Glutamatergic neuron (in vitro differentiated cells): ENCODE measurements around the gene ARHGEF2. TPM values are rescaled to one million over a fixed set of nuclear protein-coding genes. Genes with fewer than 3 reads are reported as not detected.

Experiments used
- DNase-seq: peaks from one replicate; pipeline ENCODE4 v3.0.0; 2022
- H3K27ac Mint-ChIP-seq: one replicate; pipeline ENCODE4 v1.8.0; 2020; ENCODE audit warnings: mild to moderate bottlenecking, mixed read lengths, inconsistent platforms; ENCODE audit not compliant: unreplicated experiment
- H3K27me3 Mint-ChIP-seq: one replicate; pipeline ENCODE4 v1.8.0; 2020; ENCODE audit warnings: mild to moderate bottlenecking, moderate library complexity, mixed read lengths, inconsistent platforms; ENCODE audit not compliant: unreplicated experiment
- H3K36me3 Mint-ChIP-seq: one replicate; pipeline ENCODE4 v1.8.0; 2020; ENCODE audit warnings: mild to moderate bottlenecking, mixed read lengths, inconsistent platforms; ENCODE audit not compliant: unreplicated experiment
- H3K4me1 Mint-ChIP-seq: one replicate; pipeline ENCODE4 v1.8.0; 2020; ENCODE audit warnings: mild to moderate bottlenecking, low read depth, mixed read lengths, inconsistent platforms; ENCODE audit not compliant: unreplicated experiment
- H3K4me3 Mint-ChIP-seq: one replicate; pipeline ENCODE4 v1.8.0; 2020; ENCODE audit warnings: mild to moderate bottlenecking, mixed read lengths, inconsistent platforms; ENCODE audit not compliant: unreplicated experiment
- H3K9me3 Mint-ChIP-seq: one replicate; pipeline ENCODE4 v1.8.0; 2020; ENCODE audit warnings: mild to moderate bottlenecking, moderate library complexity, mixed read lengths, inconsistent platforms; ENCODE audit not compliant: unreplicated experiment
- total RNA-seq: library from RNA; stranded (reverse); fragmentation: NEBNext Ultra II Directional; extraction: Animal tissue kit (Norgen Biotek cat#: 25700); gene quantifications from one replicate; pipeline ENCODE4 v1.2.1, GENCODE V29; 2021; ENCODE audit not compliant: unreplicated experiment
- TF ChIP-seq, protein P1 (sequence below): fragments of 200-600 bp; sonication (generic); IDR thresholded peaks from one replicate; pipeline ENCODE4 v1.5.0; 2021; ENCODE audit not compliant: partially characterized antibody, unreplicated experiment

The ARHGEF2 gene
- total RNA-seq, 1 donor from 2014 or later = 222 TPM

- no peak overlapping the region for H3K27ac Mint-ChIP-seq
- H3K4me3 Mint-ChIP-seq = peak overlapping the region; percentile 80
- H3K9me3 Mint-ChIP-seq = peaks cover 1% of the 10 kb centered on the region
- H3K4me1 Mint-ChIP-seq = no peaks in the 10 kb centered on the region
- no peaks in the 10 kb centered on the region for H3K36me3 Mint-ChIP-seq
- H3K27me3 Mint-ChIP-seq = no peaks in the 10 kb centered on the region
- DNase-seq = no peak
- TF ChIP-seq, protein P1, sequence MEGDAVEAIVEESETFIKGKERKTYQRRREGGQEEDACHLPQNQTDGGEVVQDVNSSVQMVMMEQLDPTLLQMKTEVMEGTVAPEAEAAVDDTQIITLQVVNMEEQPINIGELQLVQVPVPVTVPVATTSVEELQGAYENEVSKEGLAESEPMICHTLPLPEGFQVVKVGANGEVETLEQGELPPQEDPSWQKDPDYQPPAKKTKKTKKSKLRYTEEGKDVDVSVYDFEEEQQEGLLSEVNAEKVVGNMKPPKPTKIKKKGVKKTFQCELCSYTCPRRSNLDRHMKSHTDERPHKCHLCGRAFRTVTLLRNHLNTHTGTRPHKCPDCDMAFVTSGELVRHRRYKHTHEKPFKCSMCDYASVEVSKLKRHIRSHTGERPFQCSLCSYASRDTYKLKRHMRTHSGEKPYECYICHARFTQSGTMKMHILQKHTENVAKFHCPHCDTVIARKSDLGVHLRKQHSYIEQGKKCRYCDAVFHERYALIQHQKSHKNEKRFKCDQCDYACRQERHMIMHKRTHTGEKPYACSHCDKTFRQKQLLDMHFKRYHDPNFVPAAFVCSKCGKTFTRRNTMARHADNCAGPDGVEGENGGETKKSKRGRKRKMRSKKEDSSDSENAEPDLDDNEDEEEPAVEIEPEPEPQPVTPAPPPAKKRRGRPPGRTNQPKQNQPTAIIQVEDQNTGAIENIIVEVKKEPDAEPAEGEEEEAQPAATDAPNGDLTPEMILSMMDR = no peak
These were observed 43.3 kb downstream of the ARHGEF2 start for GRCh38 chr1:155934936-155935590.

DNA sequence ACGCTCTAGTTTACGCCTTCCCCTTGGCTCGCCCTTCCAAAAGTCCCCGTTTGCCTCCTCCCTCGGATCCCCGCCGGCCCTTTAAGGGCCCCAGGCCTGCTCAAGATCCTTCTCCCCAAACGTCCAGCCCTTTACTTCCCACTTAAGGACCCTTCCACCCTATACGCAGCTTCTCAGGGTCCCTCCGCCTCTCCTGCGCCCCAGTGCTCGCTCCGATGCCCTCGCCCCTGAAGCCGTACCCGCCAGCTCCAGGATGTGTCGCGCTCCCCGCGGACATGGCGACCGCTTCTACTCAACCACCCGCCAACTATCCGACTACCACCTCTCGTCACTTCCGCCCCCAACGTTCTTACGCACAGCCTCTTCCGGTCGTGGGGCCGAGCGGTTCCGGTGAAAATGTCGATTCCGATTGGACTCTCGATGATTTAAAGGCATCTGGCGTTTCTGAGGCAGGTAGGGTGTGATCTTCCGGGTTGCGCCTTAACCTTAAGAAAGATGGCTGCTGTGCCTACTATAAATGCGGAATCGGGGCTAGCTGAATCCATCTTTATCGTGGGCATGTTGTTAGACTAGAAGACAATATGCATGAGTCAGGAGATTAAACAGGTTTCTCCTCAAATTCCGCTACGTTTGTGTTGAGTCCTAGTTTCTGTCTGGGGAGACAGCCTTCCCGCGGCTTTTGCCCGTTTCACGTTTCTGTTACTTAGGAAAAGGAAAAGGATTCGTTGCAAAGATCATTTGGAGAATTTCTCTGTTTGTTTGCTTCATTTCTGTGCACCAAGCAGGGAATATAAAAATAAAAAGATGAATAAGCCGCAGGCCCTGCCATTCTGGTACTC lies 44.0 kb downstream of the ARHGEF2 start, which contains the start of gene KHDC4:
TSS of gene KHDC4 (minus strand) at position 317 of the 839 bp plus-strand sequence. CDS start at position 277, 40 bp downstream.
- Mint-ChIP-seq H3K4me3 (peak within 1 kb of the TSS; percentile 80), H3K36me3 (no peaks in the 10 kb centered on the region), H3K27me3 (no peaks in the 10 kb centered on the region), H3K27ac (no peak within 1 kb of the TSS), H3K9me3 (peaks cover 1% of the 10 kb centered on the region), H3K4me1 (no peaks in the 10 kb centered on the region)
- TF ChIP-seq, protein P1 = no peak
- DNase-seq = peak; percentile 88

- no peaks in the 10 kb centered on the region for H3K4me1 Mint-ChIP-seq
- H3K36me3 Mint-ChIP-seq = no peaks in the 10 kb centered on the region
- peaks cover 1% of the 10 kb centered on the region for H3K9me3 Mint-ChIP-seq
- no peaks in the 10 kb centered on the region for H3K27me3 Mint-ChIP-seq
- H3K27ac Mint-ChIP-seq = no peak overlapping the region
- no peak overlapping the region for H3K4me3 Mint-ChIP-seq
- TF ChIP-seq, protein P1 = no peak
- no peak for DNase-seq
These were observed 44.7 kb downstream of the ARHGEF2 start for GRCh38 chr1:155933591-155934096.

DNA sequence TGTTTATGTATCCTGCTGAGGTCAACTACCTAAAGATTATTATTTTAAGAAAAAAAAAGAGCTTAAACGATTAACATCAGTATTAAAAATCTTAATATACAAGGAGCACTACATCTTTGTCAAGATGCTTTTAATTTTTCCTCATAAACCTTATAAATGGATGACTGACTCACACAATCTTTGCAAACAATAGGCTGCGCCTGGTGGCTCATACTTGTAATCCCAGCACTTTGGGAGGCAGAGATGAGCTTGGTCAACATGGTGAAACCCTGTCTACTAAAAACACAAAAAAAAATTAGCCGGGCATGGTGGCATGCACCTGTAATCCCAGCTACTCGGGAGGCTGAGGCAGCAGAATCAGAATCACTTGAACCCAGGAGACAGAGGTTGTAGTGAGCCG lies 45.9 kb downstream of the ARHGEF2 start:
- H3K27ac Mint-ChIP-seq = no peak overlapping the region
- H3K4me1 Mint-ChIP-seq = no peaks in the 10 kb centered on the region
- no peaks in the 10 kb centered on the region for H3K36me3 Mint-ChIP-seq
- peak overlapping the region; percentile 30 for H3K4me3 Mint-ChIP-seq
- H3K27me3 Mint-ChIP-seq = no peaks in the 10 kb centered on the region
- H3K9me3 Mint-ChIP-seq = peaks cover 1% of the 10 kb centered on the region
- DNase-seq = no peak
- TF ChIP-seq, protein P1 = no peak
